ENCODE measurements around the gene PRKACA.
"Not testable (repeated sequence)": the region's sequence is repeated elsewhere in the genome, so short reads cannot be mapped to it uniquely, and the experiment has no call there.

The PRKACA gene

GRCh38 chr19:14155371-14155770, 37.8 kb upstream of the PRKACA start:
- no peak for DNase-seq
- TF ChIP-seq POLR2A (IDR thresholded peaks at IDR 0.05; ENCODE audit: low read length) (no peak), GATA1 (IDR thresholded peaks at IDR 0.05; ENCODE audit: low read depth, low read length) (no peak)

- TF ChIP-seq GATA1 (IDR thresholded peaks at IDR 0.05; ENCODE audit: low read depth, low read length), result no peak
- no peak for TF ChIP-seq POLR2A (IDR thresholded peaks at IDR 0.05; ENCODE audit: low read length)
- DNase-seq, result no peak
Measured at GRCh38 chr19:14152713-14153112, 35.2 kb upstream of the PRKACA start.

GRCh38 chr19:14150770-14151661, 33.5 kb upstream of the PRKACA start:
- TF ChIP-seq POLR2A (IDR thresholded peaks at IDR 0.05; ENCODE audit: low read length) (no peak), GATA1 (IDR thresholded peaks at IDR 0.05; ENCODE audit: low read depth, low read length) (no peak)
- no peak for DNase-seq

- no peak for DNase-seq
- TF ChIP-seq POLR2A (IDR thresholded peaks at IDR 0.05; ENCODE audit: low read length), result no peak
- no peak for TF ChIP-seq GATA1 (IDR thresholded peaks at IDR 0.05; ENCODE audit: low read depth, low read length)
Measured at GRCh38 chr19:14150041-14150769, 32.6 kb upstream of the PRKACA start.

- TF ChIP-seq GATA1 (IDR thresholded peaks at IDR 0.05; ENCODE audit: low read depth, low read length), result no peak
- TF ChIP-seq POLR2A (IDR thresholded peaks at IDR 0.05; ENCODE audit: low read length), result no peak
- DNase-seq, result no peak
Measured at GRCh38 chr19:14149509-14149994, 32.0 kb upstream of the PRKACA start.

GRCh38 chr19:14148751-14149410, 31.3 kb upstream of the PRKACA start:
- DNase-seq, result no peak
- TF ChIP-seq GATA1 (IDR thresholded peaks at IDR 0.05; ENCODE audit: low read depth, low read length) (no peak), POLR2A (IDR thresholded peaks at IDR 0.05; ENCODE audit: low read length) (no peak)

- peak; percentile 39 to 58 for DNase-seq
- TF ChIP-seq POLR2A (IDR thresholded peaks at IDR 0.05; ENCODE audit: low read length) (no peak), GATA1 (IDR thresholded peaks at IDR 0.05; ENCODE audit: low read depth, low read length) (no peak)
Measured at GRCh38 chr19:14147797-14148605, 30.4 kb upstream of the PRKACA start.

- no peak for DNase-seq
- TF ChIP-seq GATA1 (IDR thresholded peaks at IDR 0.05; ENCODE audit: low read depth, low read length) (no peak), POLR2A (IDR thresholded peaks at IDR 0.05; ENCODE audit: low read length) (no peak)
Measured at GRCh38 chr19:14146789-14147216, 29.2 kb upstream of the PRKACA start.

GRCh38 chr19:14146169-14146568, 28.6 kb upstream of the PRKACA start:
- not testable (repeated sequence) for DNase-seq

GRCh38 chr19:14145381-14145780, 27.8 kb upstream of the PRKACA start:
- DNase-seq, result no peak
- TF ChIP-seq GATA1 (IDR thresholded peaks at IDR 0.05; ENCODE audit: low read depth, low read length), result no peak
- no peak for TF ChIP-seq POLR2A (IDR thresholded peaks at IDR 0.05; ENCODE audit: low read length)

GRCh38 chr19:14142262-14143190, 25.0 kb upstream of the PRKACA start:
- TF ChIP-seq POLR2A (IDR thresholded peaks at IDR 0.05; ENCODE audit: low read length), result no peak
- TF ChIP-seq GATA1 (IDR thresholded peaks at IDR 0.05; ENCODE audit: low read depth, low read length), result peak; percentile 40

GRCh38 chr19:14141041-14141440, 23.5 kb upstream of the PRKACA start:
- DNase-seq, result no peak
- TF ChIP-seq POLR2A (IDR thresholded peaks at IDR 0.05; ENCODE audit: low read length) (no peak), GATA1 (IDR thresholded peaks at IDR 0.05; ENCODE audit: low read depth, low read length) (no peak)

More at GRCh38 chr19:14142262-14143190, 25.0 kb upstream of the PRKACA start:
- DNase-seq, result peak; percentile 59 to 87

Measured in erythroblast (primary cell).